Activated CD4-positive, alpha-beta memory T cell treated with anti-CD3 and anti-CD28 coated beads for 36 hours (primary cell): ENCODE results near the gene POLK. TPM values are rescaled to one million over a fixed set of nuclear protein-coding genes. Genes with fewer than 3 reads are reported as not detected.

Experiments
- CTCF ChIA-PET: fragments of 350-600 bp; sonication (Branson Sonifier 250); formaldehyde crosslinking; loops from one replicate; lab custom pipeline; 2021; ENCODE audit warnings: antibody characterized with exemption, inconsistent platforms; lab: Charles Lee
- POLR2A ChIA-PET: fragments of 350-600 bp; sonication (Branson Sonifier 250); formaldehyde crosslinking; loops from one replicate; lab custom pipeline; 2021; ENCODE audit warnings: antibody characterized with exemption; lab: Charles Lee
- DNase-seq: peaks from one replicate; pipeline ENCODE4 v3.0.0-alpha.2; 2020
- H3K27ac Mint-ChIP-seq: one replicate; pipeline ENCODE4 v1.8.0; 2021; ENCODE audit warnings: mixed read lengths
- H3K27me3 Mint-ChIP-seq: one replicate; pipeline ENCODE4 v1.8.0; 2021; ENCODE audit warnings: mixed read lengths
- H3K36me3 Mint-ChIP-seq: one replicate; pipeline ENCODE4 v1.8.0; 2021; ENCODE audit warnings: mixed read lengths
- H3K4me1 Mint-ChIP-seq: one replicate; pipeline ENCODE4 v1.8.0; 2021; ENCODE audit warnings: low read depth, mixed read lengths
- H3K4me3 Mint-ChIP-seq: one replicate; pipeline ENCODE4 v1.8.0; 2021; ENCODE audit warnings: mild to moderate bottlenecking, mixed read lengths
- H3K9me3 Mint-ChIP-seq: one replicate; pipeline ENCODE4 v1.8.0; 2021; ENCODE audit warnings: mixed read lengths
- intact Hi-C: fragments of 100-400 bp; cut with micrococcal nuclease; formaldehyde crosslinking; loops from one replicate; pipeline ENCODE4 v1.15.1; 2023
- total RNA-seq, 2 experiments: library from RNA; stranded (reverse); gene quantifications; one replicate each; pipeline ENCODE4 v1.2.3, GENCODE V29; 2021

POLK gene
- total RNA-seq = 10 to 100 TPM; 33.9 to 36.5 TPM

GRCh38 chr5:75511435-75512382 lies at the start of gene POLK, which contains the start of gene CERT1:
TSS of gene POLK (plus strand) at chr5:75511891.
TSS of gene CERT1 (minus strand) at chr5:75511629. CDS start at chr5:75511207, 422 bp downstream.
- POLR2A ChIA-PET = interaction anchor here (0.6 to 1.6 kb wide), 4 partner anchors 55 to 178 kb away, joined by 3 to 5 read pairs (median 4); partner anchors contain the start of gene HMGCR

DNA sequence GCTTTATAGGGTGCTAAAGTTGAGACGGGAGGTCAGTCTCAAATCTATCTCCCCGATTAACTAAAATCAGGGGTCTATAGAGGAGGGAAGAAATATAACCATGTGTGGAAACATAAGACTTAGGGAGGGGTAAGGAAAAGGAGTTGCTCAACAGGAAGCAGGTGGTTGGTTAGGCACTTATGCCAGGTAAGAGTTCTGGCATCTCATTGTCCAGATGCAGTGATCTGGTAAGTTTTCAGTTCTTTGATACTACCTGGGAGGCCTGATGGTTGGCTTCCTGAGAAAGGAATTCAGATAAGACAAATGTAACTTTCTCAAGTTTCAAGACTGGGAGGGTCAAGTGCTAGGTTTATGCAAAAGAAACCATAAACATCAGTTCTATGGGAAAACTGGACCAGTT lies 48.0 kb upstream of the POLK start:
- ChIA-PET CTCF (no interaction called here), POLR2A (no interaction called here)
- no peak overlapping the region for H3K4me3 Mint-ChIP-seq
- H3K27me3 Mint-ChIP-seq = no peaks in the 10 kb centered on the region
- intact Hi-C loops = no loop called here
- no peak overlapping the region for H3K27ac Mint-ChIP-seq
- H3K9me3 Mint-ChIP-seq = peaks cover 7% of the 10 kb centered on the region
- DNase-seq = no peak
- H3K36me3 Mint-ChIP-seq = peaks cover 26% of the 10 kb centered on the region
- peaks cover 39% of the 10 kb centered on the region for H3K4me1 Mint-ChIP-seq

More at GRCh38 chr5:75511435-75512382, at the start of gene POLK, which contains the start of gene CERT1:
- CTCF ChIA-PET = interaction anchor here (1.1 to 1.8 kb wide), 3 partner anchors 9 to 461 kb away, joined by 3 to 4 read pairs (median 4); partner anchors contain the start of gene HMGCR
- H3K27ac Mint-ChIP-seq = peak within 1 kb of the TSS; percentile 96
- peaks cover 2% of the 10 kb centered on the region for H3K36me3 Mint-ChIP-seq
- peak within 1 kb of the TSS; percentile 98 for H3K4me3 Mint-ChIP-seq
- H3K4me1 Mint-ChIP-seq = peaks cover 55% of the 10 kb centered on the region
- peak; percentile 99 for DNase-seq
- H3K9me3 Mint-ChIP-seq = no peaks in the 10 kb centered on the region
- intact Hi-C loops = loop anchor here (1.0 to 5.0 kb wide), 11 partner anchors 13 to 745 kb away; partner anchors contain the start of genes ANKRD31, GCNT4, GFM2 and HMGCR
- H3K27me3 Mint-ChIP-seq = no peaks in the 10 kb centered on the region

DNA sequence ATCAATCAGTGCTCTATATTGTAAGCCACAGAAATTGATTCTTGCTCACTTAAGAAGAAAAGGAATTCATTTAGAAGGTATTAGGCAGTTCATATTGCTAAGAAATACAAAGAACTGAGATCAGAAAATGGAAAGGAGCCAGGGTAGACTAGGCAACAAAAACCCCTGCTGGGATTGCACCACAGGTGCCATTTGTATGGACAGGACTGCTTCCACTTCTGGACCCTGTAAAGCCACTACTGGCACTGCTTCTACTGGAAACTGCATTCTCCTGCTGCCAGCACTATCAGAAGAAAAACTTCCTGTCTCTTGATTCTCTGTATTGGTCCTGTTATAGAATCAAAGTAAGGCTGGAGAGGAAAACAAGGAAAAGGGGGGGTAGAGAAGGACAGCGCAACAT lies 46.2 kb upstream of the POLK start:
- H3K9me3 Mint-ChIP-seq = peaks cover 21% of the 10 kb centered on the region
- H3K36me3 Mint-ChIP-seq = peaks cover 32% of the 10 kb centered on the region
- CTCF ChIA-PET = no interaction called here
- intact Hi-C loops = no loop called here
- H3K4me1 Mint-ChIP-seq = peaks cover 39% of the 10 kb centered on the region
- no peak overlapping the region for H3K27ac Mint-ChIP-seq
- H3K4me3 Mint-ChIP-seq = no peak overlapping the region
- H3K27me3 Mint-ChIP-seq = no peaks in the 10 kb centered on the region
- POLR2A ChIA-PET = no interaction called here
- no peak for DNase-seq

DNA sequence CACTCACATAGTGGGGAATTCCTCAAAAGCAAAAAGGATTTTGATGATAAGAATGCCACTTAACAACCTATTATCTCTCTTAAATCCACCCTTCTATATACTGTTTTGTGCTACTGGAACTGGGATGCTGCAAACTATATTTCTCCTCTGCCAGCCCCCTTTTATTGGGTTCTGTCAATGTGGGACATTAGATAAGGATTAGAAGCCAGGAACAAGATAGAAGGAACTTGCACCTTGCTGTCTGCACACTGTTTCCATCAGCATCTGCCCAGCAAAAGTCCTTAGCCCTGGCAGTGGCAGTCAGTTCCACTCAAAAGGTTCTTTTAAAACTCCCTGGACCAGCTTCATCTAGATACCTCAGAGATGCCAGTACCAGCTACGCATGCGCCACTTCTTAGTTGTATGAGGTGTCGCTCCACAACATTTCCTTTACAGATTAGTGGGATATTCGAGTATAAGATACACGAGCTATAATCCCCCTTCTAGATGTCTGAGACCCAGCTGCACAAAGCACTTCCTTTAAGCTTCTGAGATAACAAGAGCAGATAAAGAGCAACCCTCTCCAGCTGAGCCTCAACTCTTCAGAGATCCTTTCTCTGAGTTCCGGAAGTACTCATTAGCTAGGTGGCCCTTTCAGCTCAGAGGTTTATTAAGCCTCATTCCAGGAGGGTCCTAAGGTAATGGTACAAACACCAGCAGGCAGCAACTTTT lies 45.5 kb upstream of the POLK start:
- H3K27ac Mint-ChIP-seq = no peak overlapping the region
- ChIA-PET CTCF (interaction anchor here (1.3 kb wide), 1 partner anchor 9 kb away, joined by 3 read pairs; no protein-coding TSS in a partner anchor), POLR2A (no interaction called here)

GRCh38 chr5:75468593-75468992 lies 43.1 kb upstream of the POLK start:
- POLR2A ChIA-PET = no interaction called here
- no peak for DNase-seq

More for the DNA sequence above, 45.5 kb upstream of the POLK start:
- peaks cover 28% of the 10 kb centered on the region for H3K9me3 Mint-ChIP-seq
- no peak for DNase-seq
- intact Hi-C loops = no loop called here
- H3K4me3 Mint-ChIP-seq = no peak overlapping the region
- H3K27me3 Mint-ChIP-seq = no peaks in the 10 kb centered on the region
- peaks cover 39% of the 10 kb centered on the region for H3K36me3 Mint-ChIP-seq
- peaks cover 34% of the 10 kb centered on the region for H3K4me1 Mint-ChIP-seq

GRCh38 chr5:75469017-75469416 lies 42.7 kb upstream of the POLK start:
- Mint-ChIP-seq H3K27me3 (no peaks in the 10 kb centered on the region), H3K4me1 (peaks cover 16% of the 10 kb centered on the region), H3K4me3 (no peak overlapping the region), H3K9me3 (peaks cover 45% of the 10 kb centered on the region), H3K36me3 (peaks cover 41% of the 10 kb centered on the region), H3K27ac (no peak overlapping the region)
- no peak for DNase-seq
- intact Hi-C loops = no loop called here
- POLR2A ChIA-PET = no interaction called here
- CTCF ChIA-PET = no interaction called here

More at GRCh38 chr5:75468593-75468992, 43.1 kb upstream of the POLK start:
- no peaks in the 10 kb centered on the region for H3K27me3 Mint-ChIP-seq
- no peak overlapping the region for H3K27ac Mint-ChIP-seq
- CTCF ChIA-PET = no interaction called here
- H3K36me3 Mint-ChIP-seq = peaks cover 42% of the 10 kb centered on the region
- H3K4me3 Mint-ChIP-seq = no peak overlapping the region
- peaks cover 45% of the 10 kb centered on the region for H3K9me3 Mint-ChIP-seq
- H3K4me1 Mint-ChIP-seq = peaks cover 20% of the 10 kb centered on the region
- intact Hi-C loops = no loop called here

GRCh38 chr5:75471193-75471592 lies 40.5 kb upstream of the POLK start:
- H3K27me3 Mint-ChIP-seq = no peaks in the 10 kb centered on the region
- H3K4me3 Mint-ChIP-seq = no peak overlapping the region
- H3K9me3 Mint-ChIP-seq = peaks cover 45% of the 10 kb centered on the region
- no peak overlapping the region for H3K27ac Mint-ChIP-seq
- H3K4me1 Mint-ChIP-seq = peaks cover 6% of the 10 kb centered on the region
- H3K36me3 Mint-ChIP-seq = peaks cover 45% of the 10 kb centered on the region
- ChIA-PET CTCF (no interaction called here), POLR2A (no interaction called here)
- DNase-seq = no peak
- intact Hi-C loops = no loop called here

GRCh38 chr5:75472973-75473372 lies 38.7 kb upstream of the POLK start:
- no peak for DNase-seq
- Mint-ChIP-seq H3K27ac (no peak overlapping the region), H3K27me3 (no peaks in the 10 kb centered on the region), H3K36me3 (peaks cover 44% of the 10 kb centered on the region), H3K4me3 (no peak overlapping the region), H3K9me3 (peaks cover 43% of the 10 kb centered on the region), H3K4me1 (peaks cover 2% of the 10 kb centered on the region)
- POLR2A ChIA-PET = no interaction called here
- intact Hi-C loops = no loop called here
- CTCF ChIA-PET = no interaction called here

GRCh38 chr5:75473463-75473862 lies 38.2 kb upstream of the POLK start:
- Mint-ChIP-seq H3K27ac (no peak overlapping the region), H3K27me3 (no peaks in the 10 kb centered on the region), H3K36me3 (peaks cover 40% of the 10 kb centered on the region), H3K4me3 (no peak overlapping the region), H3K4me1 (peaks cover 2% of the 10 kb centered on the region), H3K9me3 (peaks cover 41% of the 10 kb centered on the region)
- DNase-seq = no peak
- ChIA-PET POLR2A (no interaction called here), CTCF (no interaction called here)
- intact Hi-C loops = no loop called here

DNA sequence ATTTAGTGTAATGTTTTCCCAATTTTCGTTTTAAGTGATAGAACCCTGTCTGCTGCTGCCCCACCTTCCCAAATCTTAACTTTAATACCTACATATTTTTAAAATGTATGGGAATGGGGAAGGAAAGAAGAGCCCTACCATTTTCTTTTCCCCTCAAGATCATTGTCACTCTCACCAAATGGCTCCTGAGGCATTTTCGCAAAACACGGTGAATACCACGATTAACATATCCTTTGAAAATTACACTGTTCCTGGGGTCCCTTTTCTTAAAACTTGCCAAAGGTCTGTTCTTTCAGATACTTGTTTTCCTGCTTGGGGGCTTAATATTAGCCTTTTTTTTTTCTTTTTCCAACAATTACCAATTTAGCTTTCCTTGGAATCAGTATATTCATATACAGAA lies 36.3 kb upstream of the POLK start:
- ChIA-PET CTCF (no interaction called here), POLR2A (no interaction called here)
- peaks cover 25% of the 10 kb centered on the region for H3K9me3 Mint-ChIP-seq
- H3K4me1 Mint-ChIP-seq = peaks cover 2% of the 10 kb centered on the region
- H3K36me3 Mint-ChIP-seq = peaks cover 28% of the 10 kb centered on the region
- H3K27me3 Mint-ChIP-seq = no peaks in the 10 kb centered on the region
- no peak overlapping the region for H3K4me3 Mint-ChIP-seq
- H3K27ac Mint-ChIP-seq = no peak overlapping the region
- DNase-seq = no peak
- intact Hi-C loops = no loop called here

- Mint-ChIP-seq H3K4me1 (peaks cover 13% of the 10 kb centered on the region), H3K9me3 (peaks cover 20% of the 10 kb centered on the region), H3K27ac (no peak overlapping the region), H3K36me3 (peaks cover 30% of the 10 kb centered on the region), H3K4me3 (no peak overlapping the region), H3K27me3 (no peaks in the 10 kb centered on the region)
- CTCF ChIA-PET = no interaction called here
- no peak for DNase-seq
- POLR2A ChIA-PET = no interaction called here
- intact Hi-C loops = no loop called here
These were observed 30.7 kb upstream of the POLK start for GRCh38 chr5:75481024-75481423.

GRCh38 chr5:75482482-75482881 lies 29.2 kb upstream of the POLK start:
- Mint-ChIP-seq H3K4me3 (no peak overlapping the region), H3K9me3 (peaks cover 34% of the 10 kb centered on the region), H3K27me3 (no peaks in the 10 kb centered on the region), H3K4me1 (peaks cover 16% of the 10 kb centered on the region), H3K36me3 (peaks cover 36% of the 10 kb centered on the region), H3K27ac (no peak overlapping the region)
- ChIA-PET POLR2A (no interaction called here), CTCF (no interaction called here)
- intact Hi-C loops = no loop called here
- DNase-seq = no peak
